Measurements from ENCODE around the gene COL4A1.
A peak's percentile ranks its signal among the peaks of the same experiment; 100 is the strongest.

Gene COL4A1

GRCh38 chr13:110347088-110347487, 40.1 kb upstream of the COL4A1 start:
- TF ChIP-seq ZNF274 (IDR thresholded peaks at IDR 0.05; ENCODE audit: low read depth, low read length) = no peak
- no peak overlapping the region for H3K4me3 ChIP-seq (ENCODE audit: low read length)

- no peak for TF ChIP-seq ZNF274 (IDR thresholded peaks at IDR 0.05; ENCODE audit: low read depth, low read length)
- no peak overlapping the region for H3K4me3 ChIP-seq (ENCODE audit: low read length)
Observed at GRCh38 chr13:110346661-110347067, 39.7 kb upstream of the COL4A1 start.

GRCh38 chr13:110345701-110346100, 38.7 kb upstream of the COL4A1 start:
- H3K4me3 ChIP-seq (ENCODE audit: low read length) = no peak overlapping the region
- no peak for TF ChIP-seq ZNF274 (IDR thresholded peaks at IDR 0.05; ENCODE audit: low read depth, low read length)

- H3K4me3 ChIP-seq (ENCODE audit: low read length) = no peak overlapping the region
- no peak for TF ChIP-seq ZNF274 (IDR thresholded peaks at IDR 0.05; ENCODE audit: low read depth, low read length)
Observed at GRCh38 chr13:110345266-110345665, 38.3 kb upstream of the COL4A1 start.

GRCh38 chr13:110344320-110344719, 37.4 kb upstream of the COL4A1 start:
- TF ChIP-seq ZNF274 (IDR thresholded peaks at IDR 0.05; ENCODE audit: low read depth, low read length) = no peak
- no peak overlapping the region for H3K4me3 ChIP-seq (ENCODE audit: low read length)

GRCh38 chr13:110343241-110343865, 36.4 kb upstream of the COL4A1 start:
- no peak overlapping the region for H3K4me3 ChIP-seq (ENCODE audit: low read length)
- no peak for TF ChIP-seq ZNF274 (IDR thresholded peaks at IDR 0.05; ENCODE audit: low read depth, low read length)

- H3K4me3 ChIP-seq (ENCODE audit: low read length) = no peak overlapping the region
- TF ChIP-seq ZNF274 (IDR thresholded peaks at IDR 0.05; ENCODE audit: low read depth, low read length) = no peak
Observed at GRCh38 chr13:110342474-110342873, 35.5 kb upstream of the COL4A1 start.

- H3K4me3 ChIP-seq (ENCODE audit: low read length) = peak overlapping the region; percentile 8; the same call in 1 of the 2 replicates
- TF ChIP-seq ZNF274 (IDR thresholded peaks at IDR 0.05; ENCODE audit: low read depth, low read length) = no peak
Observed at GRCh38 chr13:110341445-110342244, 34.7 kb upstream of the COL4A1 start.

- no peak for TF ChIP-seq ZNF274 (IDR thresholded peaks at IDR 0.05; ENCODE audit: low read depth, low read length)
- H3K4me3 ChIP-seq (ENCODE audit: low read length) = no peak overlapping the region; the same call in 1 of the 2 replicates
Observed at GRCh38 chr13:110340812-110341444, 34.0 kb upstream of the COL4A1 start.

GRCh38 chr13:110339975-110340550, 33.1 kb upstream of the COL4A1 start:
- no peak overlapping the region for H3K4me3 ChIP-seq (ENCODE audit: low read length)
- TF ChIP-seq ZNF274 (IDR thresholded peaks at IDR 0.05; ENCODE audit: low read depth, low read length) = no peak

GRCh38 chr13:110339263-110339662, 32.3 kb upstream of the COL4A1 start:
- no peak for TF ChIP-seq ZNF274 (IDR thresholded peaks at IDR 0.05; ENCODE audit: low read depth, low read length)
- H3K4me3 ChIP-seq (ENCODE audit: low read length) = no peak overlapping the region

GRCh38 chr13:110338441-110339101, 31.6 kb upstream of the COL4A1 start:
- no peak overlapping the region for H3K4me3 ChIP-seq (ENCODE audit: low read length)
- no peak for TF ChIP-seq ZNF274 (IDR thresholded peaks at IDR 0.05; ENCODE audit: low read depth, low read length)

GRCh38 chr13:110337247-110337646, 30.3 kb upstream of the COL4A1 start:
- no peak overlapping the region for H3K4me3 ChIP-seq (ENCODE audit: low read length)
- no peak for TF ChIP-seq ZNF274 (IDR thresholded peaks at IDR 0.05; ENCODE audit: low read depth, low read length)

- no peak for TF ChIP-seq ZNF274 (IDR thresholded peaks at IDR 0.05; ENCODE audit: low read depth, low read length)
- H3K4me3 ChIP-seq (ENCODE audit: low read length) = no peak overlapping the region
Observed at GRCh38 chr13:110336681-110337080, 29.7 kb upstream of the COL4A1 start.
